ENCODE measurements around the gene ZNF543.

ZNF543 gene

GRCh38 chr19:57342582-57342981, 22.3 kb downstream of the ZNF543 start:
- Histone ChIP-seq H3K79me2 (ENCODE audit: low read length) (no peaks in the 10 kb centered on the region), H3K36me3 (replicated peaks; ENCODE audit: insufficient read depth, low read length) (no peaks in the 10 kb centered on the region), H3F3A (ENCODE audit: insufficient read depth, low read length) (no peaks in the 10 kb centered on the region), H3K9ac (ENCODE audit: low read length) (no peak overlapping the region), H3K4me2 (ENCODE audit: low read depth, low read length) (no peak overlapping the region), H3K27me3 (replicated peaks; ENCODE audit: insufficient read depth, low read length) (no peaks in the 10 kb centered on the region), H3K4me1 (ENCODE audit: low read length) (no peaks in the 10 kb centered on the region), H2AFZ (ENCODE audit: low read length) (no peak overlapping the region), H3K27ac (ENCODE audit: low read length) (no peak overlapping the region), H3K9me3 (replicated peaks; ENCODE audit: insufficient read depth, low read length) (no peaks in the 10 kb centered on the region), H3K9me2 (replicated peaks; ENCODE audit: insufficient read depth, low read length) (no peaks in the 10 kb centered on the region), H4K20me1 (ENCODE audit: insufficient read depth, low read length) (no peaks in the 10 kb centered on the region), H3K4me3 (ENCODE audit: low read length) (no peak overlapping the region)
- TF ChIP-seq EZH2 (optimal IDR thresholded peaks at IDR 0.05; ENCODE audit: low read depth, low read length) (no peak), EZH2phosphoT487 (IDR thresholded peaks at IDR 0.05; ENCODE audit: low read length) (no peak), CTCF (IDR thresholded peaks at IDR 0.05; ENCODE audit: low read length) (no peak)
- no peak for DNase-seq

- Histone ChIP-seq H3K4me1 (ENCODE audit: low read length) (peaks cover 5% of the 10 kb centered on the region), H3K9me3 (replicated peaks; ENCODE audit: insufficient read depth, low read length) (no peaks in the 10 kb centered on the region), H3K4me3 (ENCODE audit: low read length) (no peak overlapping the region), H3K4me2 (ENCODE audit: low read depth, low read length) (no peak overlapping the region), H2AFZ (ENCODE audit: low read length) (no peak overlapping the region), H3K9me2 (replicated peaks; ENCODE audit: insufficient read depth, low read length) (no peaks in the 10 kb centered on the region), H3K9ac (ENCODE audit: low read length) (no peak overlapping the region), H3K79me2 (ENCODE audit: low read length) (peaks cover 20% of the 10 kb centered on the region), H3K27me3 (replicated peaks; ENCODE audit: insufficient read depth, low read length) (no peaks in the 10 kb centered on the region), H3F3A (ENCODE audit: insufficient read depth, low read length) (no peaks in the 10 kb centered on the region), H3K27ac (ENCODE audit: low read length) (no peak overlapping the region), H4K20me1 (ENCODE audit: insufficient read depth, low read length) (no peaks in the 10 kb centered on the region), H3K36me3 (replicated peaks; ENCODE audit: insufficient read depth, low read length) (no peaks in the 10 kb centered on the region)
- DNase-seq: no peak
- TF ChIP-seq EZH2 (optimal IDR thresholded peaks at IDR 0.05; ENCODE audit: low read depth, low read length) (no peak), CTCF (IDR thresholded peaks at IDR 0.05; ENCODE audit: low read length) (no peak), EZH2phosphoT487 (IDR thresholded peaks at IDR 0.05; ENCODE audit: low read length) (no peak)
These were observed 27.9 kb downstream of the ZNF543 start for GRCh38 chr19:57348136-57348535.

DNA sequence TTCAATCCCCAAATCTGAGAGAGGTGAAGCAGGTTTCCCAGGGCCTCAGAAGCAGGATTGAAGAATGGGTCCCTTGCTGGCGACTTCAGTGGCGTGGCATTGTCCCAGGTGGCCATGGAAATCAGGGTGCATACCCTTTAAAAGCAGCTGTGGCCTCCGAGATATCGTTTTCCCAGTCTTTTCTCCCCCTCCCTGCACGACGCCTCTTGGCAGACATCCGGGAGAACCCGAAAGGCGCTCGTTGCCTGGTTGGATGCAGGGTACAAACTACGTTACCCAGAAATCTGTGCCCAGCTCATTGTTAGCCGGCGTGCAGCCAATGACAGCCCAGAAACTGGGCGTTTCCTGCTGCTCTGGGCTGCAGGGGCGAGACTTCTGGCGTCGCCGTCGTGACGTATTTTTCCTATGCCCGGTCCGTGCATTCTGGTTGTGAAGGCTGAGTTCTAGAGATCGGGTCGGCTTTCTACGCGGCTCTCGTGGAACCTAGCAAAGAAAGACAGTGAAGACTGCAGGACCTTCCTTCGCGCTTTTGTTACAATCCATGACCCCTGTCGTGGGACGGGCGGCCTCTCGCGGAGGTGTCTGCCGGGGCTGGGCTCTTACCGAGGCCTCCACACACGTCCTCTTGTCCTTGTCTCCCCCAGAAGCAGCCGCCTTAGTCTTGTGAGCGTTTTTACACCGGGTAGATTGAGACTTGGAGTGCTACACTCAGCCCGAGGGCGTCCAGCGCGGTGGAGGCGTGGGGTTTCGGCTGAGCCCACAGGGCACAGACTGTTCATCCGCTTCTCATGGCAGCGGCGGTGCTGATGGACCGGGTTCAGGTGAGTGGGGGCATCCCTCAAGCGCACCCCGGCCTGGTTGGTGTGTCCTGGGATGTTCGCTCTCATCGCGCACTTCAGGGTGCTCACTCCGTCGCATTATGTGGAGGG, 30.9 kb downstream of the ZNF543 start, which contains the start of gene ZNF304:
ZNF304 (plus strand) TSS at position 395 of the 929 bp plus-strand sequence; CDS start at position 789, 394 bp downstream.
- Histone ChIP-seq H3K27me3 (replicated peaks; ENCODE audit: insufficient read depth, low read length) (no peaks in the 10 kb centered on the region), H3K27ac (ENCODE audit: low read length) (peak within 1 kb of the TSS; percentile 32; the same call in 1 of the 2 replicates), H3F3A (ENCODE audit: insufficient read depth, low read length) (no peaks in the 10 kb centered on the region), H3K79me2 (ENCODE audit: low read length) (peaks cover 25% of the 10 kb centered on the region), H3K36me3 (replicated peaks; ENCODE audit: insufficient read depth, low read length) (peaks cover 9% of the 10 kb centered on the region), H3K9me3 (replicated peaks; ENCODE audit: insufficient read depth, low read length) (no peaks in the 10 kb centered on the region), H3K9ac (ENCODE audit: low read length) (peak within 1 kb of the TSS; percentile 78), H4K20me1 (ENCODE audit: insufficient read depth, low read length) (no peaks in the 10 kb centered on the region), H3K9me2 (replicated peaks; ENCODE audit: insufficient read depth, low read length) (no peaks in the 10 kb centered on the region), H2AFZ (ENCODE audit: low read length) (peak within 1 kb of the TSS; percentile 76), H3K4me1 (ENCODE audit: low read length) (peaks cover 5% of the 10 kb centered on the region), H3K4me3 (ENCODE audit: low read length) (peak within 1 kb of the TSS; percentile 91), H3K4me2 (ENCODE audit: low read depth, low read length) (peak within 1 kb of the TSS; percentile 90)
- peak; percentile 95 for DNase-seq
- TF ChIP-seq CTCF (IDR thresholded peaks at IDR 0.05; ENCODE audit: low read length): no peak
- no peak for TF ChIP-seq EZH2 (optimal IDR thresholded peaks at IDR 0.05; ENCODE audit: low read depth, low read length)
- TF ChIP-seq EZH2phosphoT487 (IDR thresholded peaks at IDR 0.05; ENCODE audit: low read length): no peak

All from MM.1S (cell line).